GM19395 (cell line): Measurements from ENCODE around the gene MICU1.
A peak's percentile ranks its signal among the peaks of the same experiment; 100 is the strongest.
"Not testable (repeated sequence)": the region's sequence is repeated elsewhere in the genome, so short reads cannot be mapped to it uniquely, and the experiment has no call there.

ENCODE experiments used
- ATAC-seq: cut with Tn5 transposase; IDR thresholded peaks from one replicate; pipeline ENCODE4 v1.9.1; 2021; ENCODE audit warnings: mild to moderate bottlenecking, moderate library complexity; ENCODE audit not compliant: unreplicated experiment

MICU1 gene

GRCh38 chr10:72331575-72332422 lies 294.1 kb downstream of the MICU1 start:
- peak; percentile 32 for ATAC-seq

GRCh38 chr10:72330069-72330426 lies 295.8 kb downstream of the MICU1 start:
- no peak for ATAC-seq

GRCh38 chr10:72329290-72330068 lies 296.4 kb downstream of the MICU1 start:
- no peak for ATAC-seq

- ATAC-seq = no peak
These were observed 297.1 kb downstream of the MICU1 start for GRCh38 chr10:72328829-72329204.

- no peak for ATAC-seq
These were observed 297.6 kb downstream of the MICU1 start for GRCh38 chr10:72328045-72328828.

GRCh38 chr10:72326665-72327603 lies 298.9 kb downstream of the MICU1 start:
- not testable (repeated sequence) for ATAC-seq

DNA sequence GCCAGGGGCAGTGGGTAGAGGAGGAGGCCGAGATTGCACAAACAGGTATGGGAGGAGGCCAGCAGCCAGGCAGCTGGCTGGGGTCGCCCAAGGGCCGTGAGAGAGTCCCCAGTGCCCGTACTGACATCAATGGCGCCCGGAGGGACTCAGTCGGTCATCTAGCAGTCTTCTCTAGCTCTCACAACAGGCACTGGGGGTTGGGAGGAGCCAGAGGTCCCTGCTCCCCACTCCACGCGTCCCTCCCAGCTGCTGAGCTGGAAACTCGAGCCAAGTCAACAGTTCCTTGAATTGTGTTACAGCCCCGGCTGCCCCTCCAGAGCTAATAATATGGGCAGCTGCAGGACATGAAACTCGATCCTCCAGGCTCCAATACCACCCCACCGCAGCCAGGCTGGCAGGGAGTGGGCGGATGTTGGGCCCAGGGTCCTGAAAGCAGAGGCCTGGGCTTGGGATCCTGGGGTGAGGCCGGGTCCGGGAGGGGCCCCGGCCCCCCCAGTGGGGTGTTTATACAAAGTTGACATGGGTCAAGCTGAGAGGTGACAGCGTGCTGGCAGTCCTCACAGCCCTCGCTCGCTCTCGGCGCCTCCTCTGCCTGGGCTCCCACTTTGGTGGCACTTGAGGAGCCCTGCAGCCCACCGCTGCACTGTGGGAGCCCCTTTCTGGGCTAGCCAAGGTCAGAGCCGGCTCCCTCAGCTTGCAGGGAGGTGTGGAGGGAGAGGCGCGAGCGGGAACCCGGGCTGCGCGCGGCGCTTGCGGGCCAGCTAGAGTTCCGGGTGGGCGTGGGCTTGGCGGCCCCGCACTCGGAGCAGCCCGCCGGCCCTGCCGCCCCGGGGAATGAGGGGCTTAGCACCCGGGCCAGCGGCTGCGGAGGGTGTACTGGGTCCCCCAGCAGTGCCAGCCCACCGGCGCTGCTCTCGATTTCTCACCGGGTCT lies 300.4 kb downstream of the MICU1 start:
- not testable (repeated sequence) for ATAC-seq

DNA sequence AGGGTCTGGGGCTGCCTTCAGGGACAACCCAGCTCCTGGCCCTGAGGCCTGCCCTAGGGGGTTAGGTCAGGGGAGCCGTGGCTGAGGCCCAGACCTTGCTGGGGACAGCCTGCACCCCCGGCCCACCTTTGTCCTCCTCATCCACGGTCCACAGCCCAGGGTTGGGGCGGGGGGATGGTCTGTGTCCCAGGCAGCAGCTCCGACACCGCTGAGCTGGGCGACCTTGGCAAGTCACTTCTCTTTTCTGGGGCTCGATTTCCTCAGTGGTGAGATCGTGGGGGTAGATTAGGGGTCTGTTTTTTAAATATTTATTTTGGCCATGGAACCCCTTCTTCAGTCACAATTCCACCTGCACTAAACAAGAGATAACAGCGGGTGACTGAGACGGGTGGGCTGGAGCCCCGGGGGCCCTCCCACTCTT lies 302.1 kb downstream of the MICU1 start:
- no peak for ATAC-seq

GRCh38 chr10:72323108-72323749 lies 302.6 kb downstream of the MICU1 start:
- no peak for ATAC-seq

GRCh38 chr10:72322280-72323058 lies 303.4 kb downstream of the MICU1 start:
- no peak for ATAC-seq

GRCh38 chr10:72322030-72322279 lies 303.9 kb downstream of the MICU1 start:
- ATAC-seq = no peak

GRCh38 chr10:72321248-72322029 lies 304.4 kb downstream of the MICU1 start:
- no peak for ATAC-seq

GRCh38 chr10:72320676-72321247 lies 305.1 kb downstream of the MICU1 start:
- ATAC-seq = peak; percentile 72

DNA sequence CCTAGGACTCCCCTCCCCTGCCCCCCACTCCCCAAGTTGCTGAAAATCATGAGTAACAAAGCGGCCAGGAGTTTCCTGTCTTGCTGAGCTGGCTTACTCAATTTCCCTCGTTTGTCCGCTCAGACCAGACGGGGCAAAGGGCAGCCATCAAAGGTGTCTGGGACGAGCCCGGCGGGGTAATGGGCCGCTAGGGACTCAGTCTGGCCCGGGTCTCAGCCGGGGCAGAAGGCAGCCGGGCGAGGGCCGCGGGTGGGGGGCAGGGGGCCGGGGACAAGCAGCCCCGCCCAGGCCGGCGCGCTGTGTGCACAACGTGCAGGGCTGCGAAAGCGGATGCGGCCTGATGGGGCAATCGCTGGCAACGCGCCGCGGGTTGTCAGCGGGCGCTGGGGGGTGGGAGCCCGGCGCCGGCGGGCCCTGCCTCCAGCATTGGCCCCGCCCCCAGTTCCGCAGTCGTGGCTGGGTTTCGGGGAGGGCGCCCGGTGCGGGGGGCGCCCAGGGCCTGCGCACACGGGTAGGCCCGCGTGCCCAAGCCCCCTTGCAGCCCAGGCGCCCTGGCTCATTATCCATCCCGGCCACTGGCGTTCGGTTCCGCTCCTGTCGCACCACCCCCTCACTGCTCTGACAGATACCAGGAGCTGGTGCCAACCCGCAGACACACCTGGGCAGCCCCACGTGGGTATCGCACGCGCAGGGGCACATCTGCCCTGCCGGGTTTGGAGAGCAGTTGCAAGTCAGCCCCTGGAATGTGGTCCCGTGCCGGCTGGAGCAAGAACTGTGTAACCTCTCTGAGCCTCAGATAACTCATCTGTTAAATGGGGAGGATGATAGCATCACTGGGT lies 306.2 kb downstream of the MICU1 start:
- peak; percentile 50 for ATAC-seq

GRCh38 chr10:72318418-72319262 lies 307.2 kb downstream of the MICU1 start:
- ATAC-seq = no peak
